Endothelial cell (in vitro differentiated cells): ENCODE data around the gene PLXNB2. TPM values are rescaled to one million over a fixed set of nuclear protein-coding genes. Genes with fewer than 3 reads are reported as not detected.

Experiments
- DNase-seq: peaks from one replicate; pipeline ENCODE4 v3.0.0; 2021; ENCODE audit warnings: low spot score
- H3K27ac Mint-ChIP-seq: one replicate; pipeline ENCODE4 v1.8.0; 2021; ENCODE audit warnings: mixed read lengths, inconsistent platforms; ENCODE audit not compliant: unreplicated experiment
- H3K27me3 Mint-ChIP-seq: one replicate; pipeline ENCODE4 v1.8.0; 2021; ENCODE audit warnings: mild to moderate bottlenecking, moderate library complexity, mixed read lengths, inconsistent platforms; ENCODE audit not compliant: unreplicated experiment
- H3K36me3 Mint-ChIP-seq: one replicate; pipeline ENCODE4 v1.8.0; 2021; ENCODE audit warnings: mild to moderate bottlenecking, low read depth, mixed read lengths, inconsistent platforms; ENCODE audit not compliant: unreplicated experiment
- H3K4me1 Mint-ChIP-seq: one replicate; pipeline ENCODE4 v1.8.0; 2021; ENCODE audit warnings: mild to moderate bottlenecking, mixed read lengths, inconsistent platforms; ENCODE audit not compliant: unreplicated experiment
- H3K4me3 Mint-ChIP-seq: one replicate; pipeline ENCODE4 v1.8.0; 2021; ENCODE audit warnings: mild to moderate bottlenecking, mixed read lengths, inconsistent platforms; ENCODE audit not compliant: unreplicated experiment
- H3K9me3 Mint-ChIP-seq: one replicate; pipeline ENCODE4 v1.8.0; 2021; ENCODE audit warnings: mixed read lengths, inconsistent platforms; ENCODE audit not compliant: unreplicated experiment
- total RNA-seq: library from RNA; stranded (reverse); fragmentation: NEBNext Ultra II Directional; extraction: Animal tissue kit (Norgen Biotek cat#: 25700); gene quantifications from one replicate; pipeline ENCODE4 v1.2.1, GENCODE V29; 2021; ENCODE audit not compliant: unreplicated experiment
- TF ChIP-seq, protein P1 (sequence below): fragments of 200-600 bp; sonication (generic); IDR thresholded peaks from one replicate; pipeline ENCODE4 v1.5.0; 2021; ENCODE audit warnings: antibody characterized with exemption; ENCODE audit not compliant: unreplicated experiment

Gene PLXNB2
- total RNA-seq, 1 donor from 2014 or later: 96.5 TPM

DNA sequence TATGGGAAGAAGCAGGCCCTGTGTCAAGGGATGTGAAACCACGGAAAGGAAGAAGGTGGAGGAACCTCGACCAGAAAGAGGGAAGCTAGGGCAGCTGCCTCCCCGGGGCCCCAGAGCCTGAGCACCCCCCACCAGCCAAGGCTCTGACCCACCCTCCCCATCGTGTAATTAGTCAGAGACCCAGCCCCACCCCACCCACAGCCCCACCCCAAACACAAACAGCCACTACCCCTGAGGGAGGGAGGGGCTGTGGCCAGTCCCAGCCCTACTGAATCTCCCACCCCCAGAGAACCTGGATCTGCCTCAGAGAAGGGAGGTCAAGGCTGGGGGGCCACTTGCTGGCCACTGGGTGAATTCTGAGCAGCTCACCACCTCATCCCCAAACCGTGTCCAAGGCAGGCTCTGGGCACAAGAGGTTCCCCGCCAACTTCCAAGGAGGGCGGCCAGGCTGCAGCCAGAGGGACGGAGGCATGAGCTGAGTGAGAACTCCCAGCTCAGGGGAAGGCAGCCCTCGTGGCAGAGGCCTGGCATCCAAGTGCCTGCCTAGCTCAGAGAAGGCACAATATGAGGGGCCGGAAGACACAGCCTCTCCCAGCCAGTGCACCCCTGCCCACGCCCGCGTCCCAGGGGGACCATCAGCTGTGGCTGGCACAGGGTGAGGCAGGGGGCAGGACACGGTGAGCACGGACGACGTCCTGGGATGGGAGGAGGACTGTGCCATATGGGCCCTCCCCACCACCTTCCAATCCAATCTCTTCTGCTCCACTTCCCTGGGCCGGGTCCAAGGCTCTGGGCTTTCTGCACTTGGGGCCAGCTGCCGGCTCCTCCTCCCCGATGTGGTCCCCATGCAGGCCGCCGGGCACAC lies 2.7 kb downstream of the PLXNB2 start:
- peaks cover 16% of the 10 kb centered on the region for H3K27me3 Mint-ChIP-seq
- no peak overlapping the region for H3K4me3 Mint-ChIP-seq
- H3K4me1 Mint-ChIP-seq: peaks cover 12% of the 10 kb centered on the region
- H3K9me3 Mint-ChIP-seq: no peaks in the 10 kb centered on the region
- H3K36me3 Mint-ChIP-seq: no peaks in the 10 kb centered on the region
- H3K27ac Mint-ChIP-seq: no peak overlapping the region
- TF ChIP-seq, protein P1, sequence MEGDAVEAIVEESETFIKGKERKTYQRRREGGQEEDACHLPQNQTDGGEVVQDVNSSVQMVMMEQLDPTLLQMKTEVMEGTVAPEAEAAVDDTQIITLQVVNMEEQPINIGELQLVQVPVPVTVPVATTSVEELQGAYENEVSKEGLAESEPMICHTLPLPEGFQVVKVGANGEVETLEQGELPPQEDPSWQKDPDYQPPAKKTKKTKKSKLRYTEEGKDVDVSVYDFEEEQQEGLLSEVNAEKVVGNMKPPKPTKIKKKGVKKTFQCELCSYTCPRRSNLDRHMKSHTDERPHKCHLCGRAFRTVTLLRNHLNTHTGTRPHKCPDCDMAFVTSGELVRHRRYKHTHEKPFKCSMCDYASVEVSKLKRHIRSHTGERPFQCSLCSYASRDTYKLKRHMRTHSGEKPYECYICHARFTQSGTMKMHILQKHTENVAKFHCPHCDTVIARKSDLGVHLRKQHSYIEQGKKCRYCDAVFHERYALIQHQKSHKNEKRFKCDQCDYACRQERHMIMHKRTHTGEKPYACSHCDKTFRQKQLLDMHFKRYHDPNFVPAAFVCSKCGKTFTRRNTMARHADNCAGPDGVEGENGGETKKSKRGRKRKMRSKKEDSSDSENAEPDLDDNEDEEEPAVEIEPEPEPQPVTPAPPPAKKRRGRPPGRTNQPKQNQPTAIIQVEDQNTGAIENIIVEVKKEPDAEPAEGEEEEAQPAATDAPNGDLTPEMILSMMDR: no peak
- DNase-seq: no peak

DNA sequence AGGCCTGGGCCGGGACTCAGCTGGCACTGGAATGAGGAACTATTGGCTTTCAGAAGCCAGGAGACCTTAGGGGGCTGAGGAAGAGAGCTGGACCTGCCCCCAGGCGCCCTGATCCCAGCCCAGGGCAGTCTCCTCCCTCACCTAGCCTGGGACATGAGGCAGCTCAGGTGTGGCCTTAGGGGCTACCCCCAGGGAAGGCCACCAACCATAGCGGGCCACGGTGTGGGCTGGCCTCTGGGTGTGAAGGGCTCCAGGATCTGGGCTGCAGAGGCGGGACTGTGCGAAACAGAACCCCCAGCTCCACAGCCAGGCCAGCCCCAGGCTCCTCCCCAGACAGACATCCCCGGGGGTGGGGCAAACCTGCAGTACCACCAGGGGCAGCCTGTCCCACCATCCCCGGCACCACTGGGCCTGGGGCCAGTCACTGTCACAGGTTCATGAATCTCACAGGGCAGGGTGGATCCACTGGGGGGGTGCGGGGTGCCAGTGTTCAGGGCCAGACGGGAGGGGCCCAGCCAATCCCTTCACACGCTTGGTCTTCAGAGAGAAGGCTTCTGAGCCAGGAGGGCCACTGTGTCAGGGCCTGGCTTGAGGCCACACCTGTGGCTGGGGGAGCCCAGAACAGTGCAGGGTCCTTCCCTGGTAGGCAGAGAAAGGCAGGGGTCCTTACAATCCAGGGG lies 3.5 kb downstream of the PLXNB2 start:
- TF ChIP-seq, protein P1: no peak
- Mint-ChIP-seq H3K27me3 (peaks cover 16% of the 10 kb centered on the region), H3K9me3 (no peaks in the 10 kb centered on the region), H3K4me1 (peaks cover 12% of the 10 kb centered on the region), H3K4me3 (no peak overlapping the region), H3K36me3 (no peaks in the 10 kb centered on the region), H3K27ac (no peak overlapping the region)
- DNase-seq: no peak

DNA sequence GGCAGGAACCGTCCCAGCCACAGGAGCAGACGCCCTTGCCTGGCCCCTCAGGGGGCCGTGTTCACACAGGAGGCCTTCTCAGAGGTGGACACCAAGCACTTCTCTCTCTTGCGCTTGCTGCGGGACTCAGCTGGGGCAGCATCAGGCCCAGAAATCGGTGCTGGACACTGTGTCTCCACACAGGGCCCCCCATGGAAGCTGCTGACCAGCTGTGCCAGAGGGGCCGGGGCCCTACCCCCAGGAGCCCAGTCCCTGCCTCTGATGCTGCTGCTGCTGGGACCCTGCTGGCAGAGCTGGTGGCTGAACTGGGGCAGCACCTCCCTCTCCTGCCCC lies 4.0 kb downstream of the PLXNB2 start:
- TF ChIP-seq, protein P1: no peak
- DNase-seq: no peak
- Mint-ChIP-seq H3K27me3 (peaks cover 16% of the 10 kb centered on the region), H3K27ac (no peak overlapping the region), H3K4me3 (no peak overlapping the region), H3K9me3 (no peaks in the 10 kb centered on the region), H3K4me1 (peaks cover 8% of the 10 kb centered on the region), H3K36me3 (no peaks in the 10 kb centered on the region)

DNA sequence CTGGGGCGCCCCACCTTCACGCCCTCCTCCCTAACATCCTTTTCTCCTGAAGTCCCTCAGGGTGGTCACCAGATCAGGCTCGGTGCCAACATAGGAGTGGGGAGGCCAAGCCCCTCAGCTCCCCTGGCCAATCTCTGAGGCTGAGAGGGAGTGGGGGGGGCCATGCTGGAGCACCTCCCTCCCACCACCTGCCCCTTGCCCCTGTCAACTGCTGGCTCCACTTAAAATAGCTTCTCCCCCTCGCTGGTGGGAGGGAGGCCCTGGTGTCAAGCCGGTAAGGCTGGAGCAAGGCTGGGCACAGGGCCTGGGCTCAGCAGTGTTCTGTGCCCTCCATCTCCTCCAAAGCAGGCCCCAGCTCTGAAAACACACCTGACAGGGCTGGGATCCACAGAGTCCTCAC lies 4.9 kb downstream of the PLXNB2 start:
- TF ChIP-seq, protein P1: no peak
- Mint-ChIP-seq H3K36me3 (no peaks in the 10 kb centered on the region), H3K27me3 (peaks cover 19% of the 10 kb centered on the region), H3K4me1 (peaks cover 6% of the 10 kb centered on the region), H3K9me3 (no peaks in the 10 kb centered on the region), H3K4me3 (no peak overlapping the region), H3K27ac (no peak overlapping the region)
- no peak for DNase-seq

DNA sequence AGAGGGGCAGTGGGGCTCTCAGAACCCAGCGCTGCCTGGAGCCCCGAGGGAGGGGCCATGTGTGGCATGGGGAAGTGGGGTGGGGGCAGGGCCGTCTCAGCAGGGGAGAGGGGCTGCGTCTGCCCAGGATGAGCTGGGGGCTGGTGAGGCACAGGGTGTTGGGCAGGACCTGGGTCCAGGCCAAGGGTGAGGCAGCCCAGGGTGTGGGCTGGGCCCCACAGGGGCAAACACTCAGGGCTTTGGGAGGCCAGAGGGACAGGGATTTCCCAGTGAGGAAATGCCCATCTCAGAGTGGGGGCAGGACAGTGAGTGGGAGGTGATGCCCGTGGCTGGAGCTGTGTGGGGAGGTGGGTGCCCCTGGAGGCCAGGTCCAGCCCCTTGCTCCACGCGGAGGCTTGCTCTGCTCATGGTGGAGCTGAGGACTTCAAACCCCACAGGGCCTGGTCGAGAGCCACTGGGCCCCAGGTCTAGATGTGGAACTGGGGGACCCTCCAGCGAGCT lies 5.4 kb downstream of the PLXNB2 start:
- H3K27ac Mint-ChIP-seq: no peak overlapping the region
- TF ChIP-seq, protein P1: no peak
- H3K36me3 Mint-ChIP-seq: no peaks in the 10 kb centered on the region
- no peak for DNase-seq
- H3K4me3 Mint-ChIP-seq: no peak overlapping the region
- H3K9me3 Mint-ChIP-seq: no peaks in the 10 kb centered on the region
- H3K4me1 Mint-ChIP-seq: peaks cover 8% of the 10 kb centered on the region
- peaks cover 19% of the 10 kb centered on the region for H3K27me3 Mint-ChIP-seq
